GM19467 (cell line): ENCODE results near the gene LIX1.
"Not testable (repeated sequence)": the region's sequence is repeated elsewhere in the genome, so short reads cannot be mapped to it uniquely, and the experiment has no call there.

Experiments used
- ATAC-seq: cut with Tn5 transposase; IDR thresholded peaks from one replicate; pipeline ENCODE4 v1.9.1; 2021; ENCODE audit warnings: mild to moderate bottlenecking, moderate library complexity; ENCODE audit not compliant: unreplicated experiment

Gene LIX1

DNA sequence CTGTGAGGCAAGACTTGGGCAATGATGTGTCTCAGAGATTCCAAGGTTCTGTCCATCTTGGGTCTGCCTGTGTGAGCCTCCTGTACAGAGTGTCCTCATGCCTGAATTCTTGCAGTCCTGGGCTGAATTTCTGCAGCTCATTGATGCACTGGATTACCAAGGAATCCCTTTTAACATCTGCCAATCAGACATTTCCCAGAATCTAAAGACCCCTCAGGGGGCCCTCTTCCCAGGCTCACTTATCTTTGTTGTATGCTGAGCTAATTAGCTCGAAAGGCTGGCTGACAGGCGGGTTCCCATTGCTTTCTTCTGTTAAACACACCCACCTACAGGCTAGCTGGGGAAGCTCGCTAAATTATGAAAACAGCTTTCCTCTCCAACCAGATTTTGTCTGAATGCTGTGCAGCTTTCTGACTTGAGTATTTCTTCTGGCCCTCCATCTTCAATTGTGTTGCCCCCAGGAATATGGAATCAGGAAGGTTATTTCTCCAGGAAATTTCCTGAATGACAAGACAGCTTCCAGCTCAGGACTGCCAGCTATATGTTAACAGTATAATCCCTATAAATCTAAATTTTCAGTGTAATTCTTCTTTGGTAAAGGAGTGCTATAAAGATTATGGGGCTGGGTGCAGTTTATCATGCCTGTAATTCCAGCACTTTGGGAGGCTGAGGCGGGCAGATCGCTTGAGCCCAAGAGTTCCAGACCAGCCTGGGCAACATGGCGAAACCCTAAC, at the start of gene LIX1:
Gene LIX1, minus strand, starts transcription at position 91 of the 734 bp plus-strand sequence. Its CDS starts 35 bp downstream, at position 56.
- ATAC-seq: peak; percentile 80

- no peak for ATAC-seq
Measured at GRCh38 chr5:97191893-97192292, 49.5 kb upstream of the LIX1 start.

DNA sequence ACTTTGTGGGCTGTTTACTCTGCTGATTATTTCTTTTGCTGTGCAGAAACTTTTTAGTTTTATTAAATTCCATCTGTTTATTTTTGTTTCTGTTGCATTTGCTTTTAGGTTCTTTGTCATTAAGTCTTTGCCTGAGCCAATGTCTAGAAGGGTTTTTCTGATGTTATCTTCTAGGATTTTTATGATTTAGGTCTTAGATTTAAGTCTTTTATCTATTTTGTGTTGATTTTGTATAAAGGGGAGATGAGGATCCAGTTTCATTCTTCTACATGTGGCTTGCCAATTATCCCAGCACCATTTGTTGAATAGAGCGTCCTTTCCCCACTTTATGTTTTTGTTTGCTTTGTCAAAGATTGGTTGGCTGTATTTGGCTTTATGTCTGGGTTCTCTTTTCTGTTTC, 47.1 kb upstream of the LIX1 start:
- not testable (repeated sequence) for ATAC-seq

GRCh38 chr5:97183930-97184213, 41.5 kb upstream of the LIX1 start:
- no peak for ATAC-seq

- peak; percentile 93 for ATAC-seq
Measured at GRCh38 chr5:97183100-97183929, 40.9 kb upstream of the LIX1 start, which contains the start of gene RIOK2. Gene RIOK2, minus strand, starts transcription at chr5:97183247. Its CDS starts 56 bp downstream, at chr5:97183191.

DNA sequence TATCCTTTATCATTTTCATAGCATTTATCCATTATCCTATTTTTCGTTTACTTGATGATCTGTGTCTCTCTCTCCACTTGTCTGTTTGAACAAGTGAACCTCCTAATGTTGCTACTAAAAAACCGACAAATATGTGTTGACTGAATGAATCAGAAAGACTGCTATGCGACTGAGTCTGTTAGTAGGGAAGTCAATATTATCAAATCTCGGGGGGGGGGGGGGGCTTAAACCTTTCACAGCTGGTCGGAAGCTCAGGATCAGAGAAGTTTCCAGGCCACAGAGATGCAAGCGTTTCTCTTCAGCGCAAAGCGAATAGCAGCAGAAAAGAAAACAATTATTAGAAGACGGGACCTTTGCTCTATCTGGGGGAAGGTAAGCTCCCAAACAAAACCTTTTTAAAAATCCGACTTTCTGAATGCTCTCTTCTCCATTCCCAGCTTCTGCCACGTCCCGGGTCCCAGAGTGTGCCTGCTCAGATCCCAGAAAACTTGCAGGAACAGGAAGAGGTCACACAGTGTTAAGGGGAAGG, 40.2 kb upstream of the LIX1 start:
- ATAC-seq: no peak

DNA sequence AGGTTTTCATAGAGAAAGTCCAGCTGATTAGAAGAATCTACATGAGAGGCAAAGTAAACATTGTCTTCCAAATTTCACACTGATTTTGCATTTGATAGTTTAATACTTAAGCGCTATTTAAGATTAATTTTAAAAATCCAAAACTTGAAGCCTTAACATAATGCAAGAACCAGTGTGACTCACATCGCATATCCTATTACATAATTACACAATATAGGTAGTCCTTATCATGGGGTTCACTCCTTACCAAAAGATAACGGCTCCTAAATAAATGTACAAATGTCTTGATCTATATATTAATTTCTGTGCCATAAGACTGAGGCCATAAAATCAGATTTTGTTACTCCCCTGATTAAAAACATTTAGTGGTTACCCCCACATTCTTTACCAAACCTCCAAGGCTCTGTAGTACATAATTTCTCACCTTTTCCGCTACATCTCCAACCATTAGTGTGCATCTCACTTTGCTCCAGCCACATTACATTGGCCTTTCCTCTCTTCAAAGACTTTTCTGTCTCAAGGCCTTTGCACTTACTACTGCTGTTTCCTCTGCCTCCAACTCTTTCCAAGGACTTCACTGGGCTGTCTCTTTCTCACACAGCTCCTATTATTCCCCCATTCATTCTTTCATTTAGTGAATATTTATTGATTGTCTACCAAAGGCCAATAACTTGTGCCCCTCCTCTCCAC, 39.6 kb upstream of the LIX1 start:
- ATAC-seq: no peak

DNA sequence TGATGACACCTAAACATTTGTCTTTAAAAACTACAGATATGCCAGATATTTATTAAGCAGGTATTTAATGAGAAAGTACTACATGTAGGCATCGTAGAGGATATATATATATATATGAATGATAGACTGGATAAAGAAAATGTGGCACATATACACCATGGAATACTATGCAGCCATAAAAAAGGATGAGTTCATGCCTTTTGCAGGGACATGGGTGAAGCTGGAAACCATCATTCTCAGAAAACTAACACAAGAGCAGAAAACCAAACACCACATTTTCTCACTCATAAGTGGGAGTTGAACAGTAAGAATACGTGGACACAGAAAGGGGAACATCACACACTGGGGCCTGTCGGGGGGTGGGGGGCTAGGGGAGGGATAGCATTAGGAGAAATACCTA, 37.0 kb upstream of the LIX1 start:
- ATAC-seq: not testable (repeated sequence)

DNA sequence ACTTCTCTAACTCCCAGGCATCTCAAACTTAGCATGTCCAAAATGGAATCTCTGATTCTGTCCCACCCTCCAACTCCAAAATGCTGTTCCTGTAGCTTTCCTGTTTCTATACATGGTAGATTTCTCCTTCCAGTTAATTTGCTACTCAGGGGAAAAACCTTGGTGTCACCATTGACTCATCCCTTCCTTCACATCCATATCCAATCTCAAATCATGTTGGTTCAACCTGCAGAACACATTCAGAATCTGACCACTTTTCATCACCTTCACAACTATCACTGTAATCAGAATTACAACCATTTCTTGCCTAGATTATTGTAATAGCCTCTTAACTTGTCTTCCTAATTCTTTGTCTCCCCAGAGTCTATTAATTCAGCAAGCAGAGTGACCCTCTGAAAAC, 29.8 kb upstream of the LIX1 start:
- no peak for ATAC-seq

DNA sequence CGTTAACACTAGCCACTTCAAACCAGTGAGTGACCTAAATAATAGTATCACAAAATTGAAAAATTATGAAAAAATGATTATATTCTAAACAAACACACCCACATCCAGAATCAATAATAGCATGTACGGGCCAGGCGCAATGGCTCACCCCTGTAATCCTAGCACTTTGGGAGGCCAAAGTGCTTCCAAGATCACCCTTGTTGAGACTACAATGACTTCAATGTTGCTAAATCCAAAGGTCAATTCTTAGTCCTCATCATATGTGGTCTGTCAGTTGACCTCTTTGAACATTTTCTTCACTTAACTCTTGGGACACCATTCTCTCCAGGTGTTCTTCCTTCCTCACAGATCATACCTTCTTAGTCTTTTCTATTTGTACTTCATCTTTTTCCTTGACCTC, 29.3 kb upstream of the LIX1 start:
- ATAC-seq: no peak

DNA sequence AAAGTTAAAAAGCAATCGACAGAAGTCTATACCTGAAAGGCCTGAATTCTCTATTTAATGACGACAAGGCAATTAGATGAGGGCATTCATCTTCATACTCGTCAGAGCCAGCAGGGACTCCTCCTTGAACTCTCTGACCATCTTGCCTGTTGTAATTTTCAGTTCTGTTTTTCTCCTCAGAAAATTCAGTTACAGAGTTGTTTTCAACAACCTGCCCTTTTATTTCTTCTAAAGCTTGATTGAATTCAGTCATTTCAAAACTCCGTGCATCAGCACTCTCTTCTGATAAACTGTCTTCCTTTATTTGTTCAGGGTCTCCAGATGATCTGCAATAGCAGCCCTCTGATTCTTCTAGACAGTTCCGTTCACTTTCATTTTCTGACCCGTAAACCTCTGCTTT, 25.0 kb upstream of the LIX1 start:
- ATAC-seq: no peak

- ATAC-seq: no peak
Measured at GRCh38 chr5:97165726-97166125, 23.3 kb upstream of the LIX1 start.

- no peak for ATAC-seq
Measured at GRCh38 chr5:97164846-97165245, 22.4 kb upstream of the LIX1 start.

GRCh38 chr5:97163790-97164285, 21.4 kb upstream of the LIX1 start:
- no peak for ATAC-seq

- ATAC-seq: no peak
Measured at GRCh38 chr5:97163360-97163764, 21.0 kb upstream of the LIX1 start.

DNA sequence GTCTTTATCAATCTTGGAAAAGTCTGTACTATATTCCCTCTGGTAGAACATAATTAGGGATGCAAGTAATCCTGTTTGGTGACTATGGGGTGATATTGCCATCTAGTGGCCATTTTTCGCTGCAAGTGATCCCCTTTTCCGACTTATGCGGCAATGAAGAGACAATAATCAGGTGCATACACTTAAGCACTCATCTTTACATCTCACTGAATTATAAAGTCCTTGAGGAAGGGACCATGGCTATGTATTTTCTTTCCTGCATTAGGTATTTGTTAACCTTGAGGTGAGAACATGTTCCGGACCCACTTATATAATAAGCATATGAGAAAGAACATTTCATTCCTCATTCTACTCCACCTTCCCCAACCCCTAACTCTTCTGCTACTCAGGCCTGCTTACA, 19.6 kb upstream of the LIX1 start:
- no peak for ATAC-seq

GRCh38 chr5:97157689-97158088, 15.3 kb upstream of the LIX1 start:
- ATAC-seq: no peak

- no peak for ATAC-seq
Measured at GRCh38 chr5:97151370-97151769, 9.0 kb upstream of the LIX1 start.

DNA sequence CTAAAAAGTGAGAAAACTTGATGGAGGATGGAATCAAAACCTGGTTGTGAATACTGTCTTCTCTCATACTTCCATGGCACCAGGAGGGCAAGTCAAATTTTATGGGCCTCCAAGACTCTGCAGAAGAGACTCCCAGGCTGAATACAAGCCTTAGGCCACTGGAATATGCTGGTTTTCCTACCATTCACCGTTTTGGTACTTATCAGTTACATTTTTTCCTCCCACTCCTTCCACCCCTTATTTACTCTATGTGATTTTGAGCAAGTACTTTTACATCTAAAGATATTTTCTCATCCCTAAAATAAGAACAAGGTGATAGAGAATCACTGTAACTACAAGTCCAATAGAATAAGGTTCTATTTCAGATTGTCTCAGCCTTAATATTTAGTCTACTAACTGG, 8.0 kb upstream of the LIX1 start:
- no peak for ATAC-seq

DNA sequence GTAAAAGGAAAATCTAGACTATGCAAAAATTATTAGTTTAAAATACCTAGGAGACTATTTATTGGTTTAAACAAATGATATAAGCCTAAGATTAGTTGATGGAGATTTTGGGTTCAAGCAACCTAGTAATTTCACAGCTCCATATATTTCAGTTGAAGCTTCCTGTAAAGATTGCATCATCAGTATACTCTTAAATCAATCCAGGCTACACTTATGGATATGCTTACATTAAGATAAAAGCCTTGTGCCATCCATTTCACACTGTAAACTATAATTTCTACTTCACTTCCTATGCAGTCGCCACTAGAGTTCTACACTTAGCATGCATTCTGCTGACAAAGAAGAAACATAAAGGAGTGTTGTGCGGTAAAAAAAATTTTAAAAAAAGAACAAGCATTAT, 7.3 kb upstream of the LIX1 start:
- no peak for ATAC-seq

- no peak for ATAC-seq
Measured at GRCh38 chr5:97148288-97148687, 5.9 kb upstream of the LIX1 start.
